ENCODE data around the gene IMMP2L. TPM values are rescaled to one million over a fixed set of nuclear protein-coding genes. Genes with fewer than 3 reads are reported as not detected.

Gene IMMP2L
- total and polyA plus RNA-seq, 4 experiments from 2014 or later, result 23.5 to 32.2 (median 29.5) TPM

DNA sequence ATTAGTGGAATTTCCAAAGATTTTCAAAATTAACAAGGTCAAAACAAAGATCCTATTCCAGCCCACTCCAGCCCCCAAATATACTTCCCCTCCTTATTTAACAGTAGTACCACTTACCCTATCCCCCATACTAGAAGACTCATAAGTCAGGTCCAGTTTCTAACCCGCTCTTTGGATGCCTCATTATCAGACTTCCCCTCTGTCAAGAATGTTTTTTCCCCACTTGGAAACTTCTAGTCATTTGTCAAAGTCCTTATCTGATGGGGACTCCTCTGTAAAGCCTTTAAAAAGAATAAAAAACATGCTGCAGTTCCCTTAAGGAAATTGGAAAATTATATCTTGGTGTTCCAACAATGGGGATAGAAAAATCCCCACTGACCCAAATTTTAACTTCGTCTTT lies 70.1 kb downstream of the IMMP2L start:
- no peaks in the 10 kb centered on the region for H3K36me3 ChIP-seq (ENCODE audit: insufficient read depth, low read length)
- no peak overlapping the region for H3K27ac Mint-ChIP-seq
- H3K9me3 Mint-ChIP-seq, result no peaks in the 10 kb centered on the region
- DNase-seq, result no peak
- ChIA-PET POLR2A (ENCODE audit: partially characterized antibody) (no interaction called here), CTCF (ENCODE audit: partially characterized antibody) (no interaction called here)
- H3K4me3 Mint-ChIP-seq, result no peak overlapping the region
- intact Hi-C loops (cut with micrococcal nuclease), result no loop called here
- H3K27me3 Mint-ChIP-seq, result no peaks in the 10 kb centered on the region
- H3K4me3 ChIP-seq (ENCODE audit: low read length in 2 of 2), result no peak overlapping the region
- H3K4me1 Mint-ChIP-seq, result peaks cover 0 to 1% (median 0%) of the 10 kb centered on the region in 4 donors
- H3K4me1 ChIP-seq (ENCODE audit: insufficient read depth, low read length), result no peaks in the 10 kb centered on the region
- no peaks in the 10 kb centered on the region for H3K27me3 ChIP-seq (ENCODE audit: insufficient read depth, low read length)
- no peaks in the 10 kb centered on the region for H3K9me3 ChIP-seq (ENCODE audit: control insufficient read depth in 1 of 2, low read length in 2 of 2)
- peaks cover 0 to 5% of the 10 kb centered on the region in 2 donors for H3K36me3 Mint-ChIP-seq
- H3K27ac ChIP-seq (ENCODE audit: low read depth, low read length), result no peak overlapping the region

- ChIA-PET CTCF (ENCODE audit: partially characterized antibody) (no interaction called here), POLR2A (ENCODE audit: partially characterized antibody) (no interaction called here)
- H3K9me3 ChIP-seq (ENCODE audit: control insufficient read depth in 1 of 2, low read length in 2 of 2), result no peaks in the 10 kb centered on the region
- H3K4me1 ChIP-seq (ENCODE audit: insufficient read depth, low read length), result no peaks in the 10 kb centered on the region
- no peak overlapping the region for H3K27ac ChIP-seq (ENCODE audit: low read depth, low read length)
- Mint-ChIP-seq H3K36me3 (peaks cover 0 to 8% of the 10 kb centered on the region in 2 donors), H3K4me3 (no peak overlapping the region), H3K27ac (no peak overlapping the region), H3K4me1 (peaks cover 0 to 1% (median 0%) of the 10 kb centered on the region in 4 donors), H3K9me3 (no peaks in the 10 kb centered on the region), H3K27me3 (no peaks in the 10 kb centered on the region)
- DNase-seq, result peak in 4 of 5 donors; percentile 14 to 24 (median 19)
- no peak overlapping the region for H3K4me3 ChIP-seq (ENCODE audit: low read length in 2 of 2)
- intact Hi-C loops (cut with micrococcal nuclease), result loop anchor here (1.0 to 5.0 kb wide), 2 partner anchors 397 to 894 kb away; no protein-coding TSS in a partner anchor
- no peaks in the 10 kb centered on the region for H3K36me3 ChIP-seq (ENCODE audit: insufficient read depth, low read length)
- H3K27me3 ChIP-seq (ENCODE audit: insufficient read depth, low read length), result no peaks in the 10 kb centered on the region
Measured at GRCh38 chr7:111486472-111487142, 75.7 kb downstream of the IMMP2L start.

GRCh38 chr7:111485701-111486380 lies 76.5 kb downstream of the IMMP2L start:
- POLR2A ChIA-PET (ENCODE audit: partially characterized antibody), result no interaction called here
- Mint-ChIP-seq H3K4me1 (peaks cover 0 to under 1% (median 0%) of the 10 kb centered on the region in 4 donors), H3K27me3 (no peaks in the 10 kb centered on the region), H3K27ac (no peak overlapping the region), H3K4me3 (no peak overlapping the region), H3K9me3 (no peaks in the 10 kb centered on the region), H3K36me3 (peaks cover 2 to 15% of the 10 kb centered on the region in 2 donors)
- H3K4me1 ChIP-seq (ENCODE audit: insufficient read depth, low read length), result no peaks in the 10 kb centered on the region
- H3K36me3 ChIP-seq (ENCODE audit: insufficient read depth, low read length), result no peaks in the 10 kb centered on the region
- no peak overlapping the region for H3K27ac ChIP-seq (ENCODE audit: low read depth, low read length)
- DNase-seq, result no peak
- H3K27me3 ChIP-seq (ENCODE audit: insufficient read depth, low read length), result no peaks in the 10 kb centered on the region
- no peaks in the 10 kb centered on the region for H3K9me3 ChIP-seq (ENCODE audit: control insufficient read depth in 1 of 2, low read length in 2 of 2)
- intact Hi-C loops (cut with micrococcal nuclease), result loop anchor here (1.0 to 5.0 kb wide), 2 partner anchors 397 to 894 kb away; no protein-coding TSS in a partner anchor
- no peak overlapping the region for H3K4me3 ChIP-seq (ENCODE audit: low read length in 2 of 2)
- CTCF ChIA-PET (ENCODE audit: partially characterized antibody), result interaction anchor here (0.8 kb wide), 1 partner anchor 387 kb away, joined by 3 read pairs; no protein-coding TSS in a partner anchor

DNA sequence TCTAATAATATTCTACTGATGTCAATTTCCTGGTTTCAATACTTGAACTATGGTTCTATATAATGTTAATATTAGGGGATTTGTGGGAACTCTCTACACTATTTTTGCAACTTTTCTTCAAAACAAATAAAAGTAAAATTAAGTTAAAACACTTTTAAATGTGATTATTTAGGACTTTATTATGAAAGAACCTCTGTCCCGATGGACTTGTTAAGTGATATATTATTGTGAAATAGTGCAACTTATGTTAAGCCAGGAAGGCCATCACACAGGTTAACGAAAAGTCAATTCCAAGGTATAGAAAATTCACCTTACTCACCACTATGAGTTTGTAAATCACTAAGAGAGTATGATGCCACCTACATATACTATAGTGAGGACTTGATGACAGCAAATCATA lies 79.2 kb downstream of the IMMP2L start:
- ChIA-PET CTCF (ENCODE audit: partially characterized antibody) (no interaction called here), POLR2A (ENCODE audit: partially characterized antibody) (no interaction called here)
- intact Hi-C loops (cut with micrococcal nuclease), result no loop called here
- no peaks in the 10 kb centered on the region for H3K27me3 Mint-ChIP-seq
- H3K9me3 Mint-ChIP-seq, result no peaks in the 10 kb centered on the region
- no peak for DNase-seq
- H3K4me3 ChIP-seq (ENCODE audit: low read length in 2 of 2), result no peak overlapping the region
- no peaks in the 10 kb centered on the region for H3K4me1 ChIP-seq (ENCODE audit: insufficient read depth, low read length)
- no peaks in the 10 kb centered on the region for H3K27me3 ChIP-seq (ENCODE audit: insufficient read depth, low read length)
- H3K27ac ChIP-seq (ENCODE audit: low read depth, low read length), result no peak overlapping the region
- H3K9me3 ChIP-seq (ENCODE audit: control insufficient read depth in 1 of 2, low read length in 2 of 2), result no peaks in the 10 kb centered on the region
- peaks cover 4 to 21% of the 10 kb centered on the region in 2 donors for H3K36me3 Mint-ChIP-seq
- no peak overlapping the region for H3K27ac Mint-ChIP-seq
- H3K4me3 Mint-ChIP-seq, result no peak overlapping the region
- no peaks in the 10 kb centered on the region for H3K36me3 ChIP-seq (ENCODE audit: insufficient read depth, low read length)
- H3K4me1 Mint-ChIP-seq, result no peaks in the 10 kb centered on the region

DNA sequence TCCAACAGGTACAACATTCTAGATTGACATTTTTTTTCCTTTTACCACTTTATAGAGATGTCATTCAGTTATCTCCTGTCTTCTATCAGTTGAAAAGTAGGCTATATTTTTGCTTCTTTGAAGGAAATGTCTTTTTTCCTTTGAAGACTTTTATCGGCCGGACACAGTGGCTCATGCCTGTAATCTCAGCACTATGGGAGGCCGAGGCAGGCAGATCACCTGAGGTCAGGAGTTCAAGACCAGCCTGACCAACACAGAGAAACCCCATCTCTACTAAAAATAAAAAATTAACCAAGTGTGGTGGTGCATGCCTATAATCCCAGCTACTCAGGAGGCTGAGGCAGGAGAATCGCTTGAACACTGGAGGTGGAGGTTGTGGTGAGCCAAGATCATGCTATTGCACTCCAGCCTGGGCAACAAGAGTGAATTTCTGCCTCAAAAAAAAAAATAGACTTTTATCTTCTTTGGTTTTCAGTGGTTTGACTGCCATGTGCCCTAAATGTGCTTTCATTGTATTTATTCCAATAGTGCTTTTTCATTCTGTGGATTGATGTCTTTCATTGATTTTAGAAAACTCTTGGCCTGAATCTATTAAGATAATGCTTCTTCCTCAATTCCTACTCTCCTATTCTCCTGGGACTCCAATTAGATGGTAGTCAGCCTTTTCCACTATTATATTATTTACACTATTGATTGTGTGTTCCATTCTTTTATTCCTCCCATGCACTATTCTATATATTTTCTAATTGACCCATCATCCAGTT lies 84.6 kb downstream of the IMMP2L start:
- H3K4me3 Mint-ChIP-seq, result no peak overlapping the region
- Histone ChIP-seq H3K4me3 (ENCODE audit: low read length in 2 of 2) (no peak overlapping the region), H3K9me3 (ENCODE audit: control insufficient read depth in 1 of 2, low read length in 2 of 2) (no peaks in the 10 kb centered on the region), H3K27ac (ENCODE audit: low read depth, low read length) (no peak overlapping the region), H3K4me1 (ENCODE audit: insufficient read depth, low read length) (no peaks in the 10 kb centered on the region), H3K36me3 (ENCODE audit: insufficient read depth, low read length) (no peaks in the 10 kb centered on the region), H3K27me3 (ENCODE audit: insufficient read depth, low read length) (no peaks in the 10 kb centered on the region)
- H3K27me3 Mint-ChIP-seq, result no peaks in the 10 kb centered on the region
- peaks cover 0 to 1% (median under 1%) of the 10 kb centered on the region in 4 donors for H3K4me1 Mint-ChIP-seq
- intact Hi-C loops (cut with micrococcal nuclease), result no loop called here
- H3K9me3 Mint-ChIP-seq, result peaks cover 0 to 7% (median 0%) of the 10 kb centered on the region in 8 donors
- H3K36me3 Mint-ChIP-seq, result peaks cover 9 to 39% of the 10 kb centered on the region in 2 donors
- no peak for DNase-seq
- POLR2A ChIA-PET (ENCODE audit: partially characterized antibody), result no interaction called here
- CTCF ChIA-PET (ENCODE audit: partially characterized antibody), result no interaction called here
- no peak overlapping the region for H3K27ac Mint-ChIP-seq

GRCh38 chr7:111476586-111477293 lies 85.6 kb downstream of the IMMP2L start:
- no peaks in the 10 kb centered on the region for H3K4me1 ChIP-seq (ENCODE audit: insufficient read depth, low read length)
- Mint-ChIP-seq H3K27ac (no peak overlapping the region), H3K9me3 (peaks cover 0 to 8% (median 0%) of the 10 kb centered on the region in 8 donors), H3K4me1 (peaks cover 0 to 1% (median under 1%) of the 10 kb centered on the region in 4 donors), H3K27me3 (no peaks in the 10 kb centered on the region), H3K36me3 (peaks cover 9 to 33% of the 10 kb centered on the region in 2 donors), H3K4me3 (no peak overlapping the region)
- no peaks in the 10 kb centered on the region for H3K36me3 ChIP-seq (ENCODE audit: insufficient read depth, low read length)
- no peak for DNase-seq
- ChIA-PET POLR2A (ENCODE audit: partially characterized antibody) (no interaction called here), CTCF (ENCODE audit: partially characterized antibody) (no interaction called here)
- H3K27me3 ChIP-seq (ENCODE audit: insufficient read depth, low read length), result no peaks in the 10 kb centered on the region
- intact Hi-C loops (cut with micrococcal nuclease), result no loop called here
- H3K4me3 ChIP-seq (ENCODE audit: low read length in 2 of 2), result no peak overlapping the region
- no peak overlapping the region for H3K27ac ChIP-seq (ENCODE audit: low read depth, low read length)
- H3K9me3 ChIP-seq (ENCODE audit: control insufficient read depth in 1 of 2, low read length in 2 of 2), result no peaks in the 10 kb centered on the region

DNA sequence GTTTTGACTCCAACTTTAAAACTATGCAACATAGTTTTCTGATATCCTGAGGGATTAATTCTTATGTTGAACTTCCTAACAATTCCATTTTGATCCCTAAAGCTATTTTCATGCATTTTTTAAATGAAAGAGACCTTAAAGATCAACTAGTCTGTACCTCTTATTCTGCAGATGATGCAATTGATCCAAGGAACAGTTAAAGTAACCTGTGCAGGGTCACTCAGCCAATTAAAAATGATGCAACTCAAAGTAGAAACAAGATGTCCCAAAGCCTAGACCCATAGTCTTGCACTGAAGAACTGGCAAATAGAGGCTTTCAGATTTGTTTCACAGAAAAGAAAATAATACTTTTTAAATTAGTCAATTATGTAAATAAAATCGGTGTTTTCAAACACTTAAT lies 86.3 kb downstream of the IMMP2L start:
- Mint-ChIP-seq H3K9me3 (peaks cover 0 to 11% (median 4%) of the 10 kb centered on the region in 8 donors), H3K36me3 (peaks cover 12 to 32% of the 10 kb centered on the region in 2 donors), H3K27ac (no peak overlapping the region), H3K27me3 (no peaks in the 10 kb centered on the region), H3K4me3 (no peak overlapping the region), H3K4me1 (peaks cover 0 to 1% (median under 1%) of the 10 kb centered on the region in 4 donors)
- intact Hi-C loops (cut with micrococcal nuclease), result no loop called here
- ChIA-PET CTCF (ENCODE audit: partially characterized antibody) (no interaction called here), POLR2A (ENCODE audit: partially characterized antibody) (no interaction called here)
- Histone ChIP-seq H3K9me3 (ENCODE audit: control insufficient read depth in 1 of 2, low read length in 2 of 2) (no peaks in the 10 kb centered on the region), H3K27me3 (ENCODE audit: insufficient read depth, low read length) (no peaks in the 10 kb centered on the region), H3K4me3 (ENCODE audit: low read length in 2 of 2) (no peak overlapping the region), H3K36me3 (ENCODE audit: insufficient read depth, low read length) (no peaks in the 10 kb centered on the region), H3K27ac (ENCODE audit: low read depth, low read length) (no peak overlapping the region), H3K4me1 (ENCODE audit: insufficient read depth, low read length) (no peaks in the 10 kb centered on the region)
- DNase-seq, result no peak
